ENCODE results near the gene CTNND2.

Gene CTNND2

DNA sequence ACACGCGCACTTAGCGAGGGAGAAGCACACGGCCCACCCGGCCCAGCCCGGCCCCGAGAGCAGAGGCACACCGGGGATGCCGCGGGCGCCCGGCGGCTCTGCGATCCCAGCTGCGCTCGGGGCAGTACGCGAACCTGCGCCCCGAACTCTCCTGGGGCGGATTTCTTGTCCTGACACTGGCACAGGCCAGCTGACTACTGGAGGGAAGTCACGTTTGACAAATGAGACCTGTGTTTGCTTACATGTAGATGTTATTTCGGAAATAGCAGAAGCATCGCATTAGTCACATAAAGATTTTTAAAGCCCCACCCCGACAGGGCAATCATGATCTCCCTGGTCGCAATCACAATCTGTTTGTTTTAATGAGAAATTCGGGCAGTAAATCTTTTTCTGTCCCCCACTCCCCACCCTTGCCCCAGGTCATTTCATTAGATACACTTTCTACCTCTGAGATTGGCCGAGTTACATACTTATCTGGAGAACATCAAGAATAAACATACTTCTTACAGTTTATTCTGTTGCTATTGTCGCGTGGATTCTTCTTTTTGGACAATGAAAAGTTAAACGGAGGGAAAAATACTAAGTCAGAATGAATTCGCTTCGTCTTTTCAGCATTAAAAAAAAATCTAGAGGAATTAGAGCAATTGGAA, 518.9 kb downstream of the CTNND2 start:
- WGBS (ENCODE audit: insufficient coverage, insufficient read length), result no CpG with 5 or more reads among the region's 33 CpGs
- no peak for DNase-seq (ENCODE audit: low read depth, low spot score)
- Histone ChIP-seq H3K4me1 (ENCODE audit: control insufficient read depth, insufficient read depth, low read length) (peaks cover 4% of the 10 kb centered on the region), H3K27me3 (ENCODE audit: control insufficient read depth, insufficient read depth, low read length) (peaks cover 20% of the 10 kb centered on the region), H3K27ac (ENCODE audit: low read length) (no peak overlapping the region), H3K9me3 (ENCODE audit: control insufficient read depth, insufficient read depth, low read length) (no peaks in the 10 kb centered on the region), H3K36me3 (ENCODE audit: control insufficient read depth, insufficient read depth, low read length) (no peaks in the 10 kb centered on the region; the same call in 1 of the 2 replicates), H3K4me3 (ENCODE audit: low read length) (peak overlapping the region; percentile 47; the same call in 1 of the 2 replicates)

DNA sequence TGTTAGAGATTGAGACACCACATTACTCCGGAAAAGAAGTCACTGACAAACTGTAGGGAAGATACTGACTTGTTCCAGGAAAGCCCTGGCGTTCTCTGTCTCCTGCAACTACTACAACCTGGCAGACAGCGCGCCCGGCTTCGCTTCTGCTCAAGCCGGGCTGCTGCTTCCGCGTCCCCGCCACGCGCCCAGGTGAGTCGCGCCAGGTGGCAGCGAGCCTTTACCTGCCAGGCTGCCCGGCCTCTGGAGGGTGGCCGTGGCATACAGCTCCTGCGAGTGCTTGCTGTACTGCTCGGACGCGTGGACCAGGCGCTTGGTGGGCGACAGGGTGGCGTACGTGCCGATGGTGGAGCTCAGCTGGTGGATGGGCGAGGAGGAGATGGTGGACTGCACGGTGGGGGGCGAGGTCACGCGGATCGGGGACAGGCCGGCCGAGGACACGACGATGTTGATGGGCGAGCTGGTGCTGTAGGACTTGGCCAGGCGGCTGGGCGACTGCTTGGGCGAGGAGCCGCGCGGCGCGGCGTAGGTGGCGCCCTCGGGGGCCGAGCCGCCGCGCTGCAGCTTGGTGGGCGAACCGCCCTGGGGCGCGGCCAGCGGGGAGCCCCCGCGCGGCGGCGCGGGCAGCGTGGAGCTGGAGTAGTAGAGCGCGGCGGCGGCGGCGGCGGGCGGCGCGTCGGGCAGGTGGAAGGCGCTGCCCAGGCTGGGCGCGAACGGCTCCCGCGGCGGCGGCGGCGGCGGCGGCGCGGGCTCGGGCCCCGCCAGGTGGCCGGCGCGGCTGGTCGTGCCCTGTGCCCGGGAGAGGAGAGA, 519.6 kb downstream of the CTNND2 start:
- H3K27ac ChIP-seq (ENCODE audit: low read length), result no peak overlapping the region
- no peaks in the 10 kb centered on the region; the same call in 1 of the 2 replicates for H3K36me3 ChIP-seq (ENCODE audit: control insufficient read depth, insufficient read depth, low read length)
- no CpG with 5 or more reads among the region's 96 CpGs for WGBS (ENCODE audit: insufficient coverage, insufficient read length)
- no peaks in the 10 kb centered on the region for H3K9me3 ChIP-seq (ENCODE audit: control insufficient read depth, insufficient read depth, low read length)
- peak overlapping the region; percentile 47; the same call in 1 of the 2 replicates for H3K4me3 ChIP-seq (ENCODE audit: low read length)
- DNase-seq (ENCODE audit: low read depth, low spot score), result no peak
- peaks cover 20% of the 10 kb centered on the region for H3K27me3 ChIP-seq (ENCODE audit: control insufficient read depth, insufficient read depth, low read length)
- peaks cover 4% of the 10 kb centered on the region for H3K4me1 ChIP-seq (ENCODE audit: control insufficient read depth, insufficient read depth, low read length)

- no peak overlapping the region for H3K4me3 ChIP-seq (ENCODE audit: low read length)
- DNase-seq (ENCODE audit: low read depth, low spot score), result no peak
- H3K36me3 ChIP-seq (ENCODE audit: control insufficient read depth, insufficient read depth, low read length), result no peaks in the 10 kb centered on the region; the same call in 1 of the 2 replicates
- H3K4me1 ChIP-seq (ENCODE audit: control insufficient read depth, insufficient read depth, low read length), result peaks cover 4% of the 10 kb centered on the region
- no CpG with 5 or more reads among the region's 7 CpGs for WGBS (ENCODE audit: insufficient coverage, insufficient read length)
- peaks cover 20% of the 10 kb centered on the region for H3K27me3 ChIP-seq (ENCODE audit: control insufficient read depth, insufficient read depth, low read length)
- H3K9me3 ChIP-seq (ENCODE audit: control insufficient read depth, insufficient read depth, low read length), result no peaks in the 10 kb centered on the region
- H3K27ac ChIP-seq (ENCODE audit: low read length), result no peak overlapping the region
Measured at GRCh38 chr5:11383506-11384095, 520.6 kb downstream of the CTNND2 start.

DNA sequence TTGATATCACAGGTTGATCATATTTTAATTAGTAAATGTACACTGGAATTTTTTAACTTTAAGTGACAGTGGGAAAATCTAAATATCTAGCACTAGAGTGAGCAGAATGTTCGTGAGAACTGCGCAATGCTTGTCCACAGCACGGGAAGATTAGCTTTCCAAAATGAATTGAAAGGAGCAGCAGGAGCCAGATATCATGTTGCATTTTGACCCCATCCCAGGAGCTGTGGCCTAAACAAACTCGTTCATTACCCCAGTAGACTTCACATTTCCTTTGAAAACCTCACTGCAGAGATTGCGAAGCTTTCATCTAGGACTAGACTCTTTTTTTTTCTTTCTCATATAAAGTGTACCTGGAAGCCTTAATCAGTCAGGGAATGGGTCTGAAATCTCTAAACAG, 525.8 kb downstream of the CTNND2 start:
- Histone ChIP-seq H3K27ac (ENCODE audit: low read length) (no peak overlapping the region), H3K4me3 (ENCODE audit: low read length) (no peak overlapping the region), H3K9me3 (ENCODE audit: control insufficient read depth, insufficient read depth, low read length) (no peaks in the 10 kb centered on the region), H3K4me1 (ENCODE audit: control insufficient read depth, insufficient read depth, low read length) (peaks cover 3% of the 10 kb centered on the region), H3K36me3 (ENCODE audit: control insufficient read depth, insufficient read depth, low read length) (no peaks in the 10 kb centered on the region), H3K27me3 (ENCODE audit: control insufficient read depth, insufficient read depth, low read length) (peaks cover 4% of the 10 kb centered on the region; the same call in 1 of the 2 replicates)
- WGBS (ENCODE audit: insufficient coverage, insufficient read length), result no CpG with 5 or more reads among the region's 5 CpGs
- DNase-seq (ENCODE audit: low read depth, low spot score), result no peak

DNA sequence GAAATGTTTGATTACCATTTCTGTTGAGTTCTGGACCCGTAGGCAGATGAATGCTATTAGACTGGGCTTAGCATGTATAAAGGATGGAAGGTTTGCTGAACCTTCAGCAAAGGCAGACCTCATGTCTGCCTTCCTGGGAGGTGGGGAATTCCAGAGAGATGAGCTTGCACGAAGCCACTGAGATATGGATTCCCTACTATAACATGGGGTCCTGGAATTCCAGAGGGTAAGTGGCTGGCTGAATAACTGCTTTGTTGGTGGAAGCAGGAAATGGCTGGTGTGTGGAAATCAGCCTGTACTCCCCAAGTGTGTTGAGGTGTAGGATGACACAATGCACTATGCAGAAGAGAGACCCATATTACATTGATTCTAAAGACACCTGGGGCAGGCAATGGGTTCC, 526.4 kb downstream of the CTNND2 start:
- no peak overlapping the region for H3K27ac ChIP-seq (ENCODE audit: low read length)
- WGBS (ENCODE audit: insufficient coverage, insufficient read length), result no CpG with 5 or more reads among the region's 2 CpGs
- H3K9me3 ChIP-seq (ENCODE audit: control insufficient read depth, insufficient read depth, low read length), result no peaks in the 10 kb centered on the region
- peaks cover 3% of the 10 kb centered on the region for H3K4me1 ChIP-seq (ENCODE audit: control insufficient read depth, insufficient read depth, low read length)
- no peaks in the 10 kb centered on the region; the same call in 1 of the 2 replicates for H3K27me3 ChIP-seq (ENCODE audit: control insufficient read depth, insufficient read depth, low read length)
- H3K36me3 ChIP-seq (ENCODE audit: control insufficient read depth, insufficient read depth, low read length), result no peaks in the 10 kb centered on the region
- no peak for DNase-seq (ENCODE audit: low read depth, low spot score)
- no peak overlapping the region for H3K4me3 ChIP-seq (ENCODE audit: low read length)

DNA sequence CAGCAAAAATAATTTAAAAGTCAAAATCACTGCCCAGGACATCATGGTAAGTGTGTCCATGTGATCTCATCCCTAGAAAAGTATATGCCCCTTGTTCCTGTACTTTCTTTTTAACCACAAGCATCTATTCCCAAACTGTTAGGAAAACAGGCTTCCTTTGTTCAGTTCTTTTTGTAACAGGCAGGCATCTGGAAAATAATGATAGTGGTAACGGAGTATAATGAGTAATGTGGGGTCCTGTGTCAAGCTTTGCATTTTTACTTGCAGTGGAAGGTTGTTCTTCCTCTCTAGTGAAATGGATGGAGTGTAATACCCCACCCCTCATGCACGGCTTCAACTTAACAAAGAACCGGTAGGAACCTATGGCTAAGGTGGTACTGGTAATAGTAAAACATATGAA, 532.1 kb downstream of the CTNND2 start:
- Histone ChIP-seq H3K27me3 (ENCODE audit: control insufficient read depth, insufficient read depth, low read length) (no peaks in the 10 kb centered on the region), H3K4me3 (ENCODE audit: low read length) (no peak overlapping the region), H3K9me3 (ENCODE audit: control insufficient read depth, insufficient read depth, low read length) (no peaks in the 10 kb centered on the region), H3K4me1 (ENCODE audit: control insufficient read depth, insufficient read depth, low read length) (peaks cover 2% of the 10 kb centered on the region; the same call in 1 of the 2 replicates), H3K27ac (ENCODE audit: low read length) (no peak overlapping the region), H3K36me3 (ENCODE audit: control insufficient read depth, insufficient read depth, low read length) (no peaks in the 10 kb centered on the region)
- WGBS (ENCODE audit: insufficient coverage, insufficient read length), result no CpG with 5 or more reads among the region's 3 CpGs
- DNase-seq (ENCODE audit: low read depth, low spot score), result no peak

DNA sequence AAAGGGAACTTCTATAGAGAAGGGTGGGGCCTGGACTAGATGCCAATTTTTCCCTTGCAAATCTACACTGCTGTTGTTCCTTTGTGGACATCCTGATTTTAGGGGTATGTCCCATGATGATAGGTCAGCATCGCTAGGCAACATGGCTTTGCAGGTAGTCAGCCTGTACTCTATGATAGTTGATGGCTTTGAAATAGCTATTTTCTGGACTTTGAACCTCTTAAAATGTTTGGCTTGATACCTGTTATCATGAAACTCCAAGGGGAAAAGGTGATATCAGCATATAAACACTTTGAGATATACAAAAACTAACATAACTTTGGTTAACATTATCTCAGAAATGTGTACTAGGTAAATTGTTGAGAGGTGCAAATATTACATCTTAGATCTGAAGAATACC, 533.2 kb downstream of the CTNND2 start:
- no peaks in the 10 kb centered on the region for H3K36me3 ChIP-seq (ENCODE audit: control insufficient read depth, insufficient read depth, low read length)
- no peak overlapping the region for H3K4me3 ChIP-seq (ENCODE audit: low read length)
- peaks cover 2% of the 10 kb centered on the region; the same call in 1 of the 2 replicates for H3K4me1 ChIP-seq (ENCODE audit: control insufficient read depth, insufficient read depth, low read length)
- no CpG with 5 or more reads among the region's 1 CpG for WGBS (ENCODE audit: insufficient coverage, insufficient read length)
- no peak for DNase-seq (ENCODE audit: low read depth, low spot score)
- no peak overlapping the region for H3K27ac ChIP-seq (ENCODE audit: low read length)
- no peaks in the 10 kb centered on the region for H3K27me3 ChIP-seq (ENCODE audit: control insufficient read depth, insufficient read depth, low read length)
- no peaks in the 10 kb centered on the region for H3K9me3 ChIP-seq (ENCODE audit: control insufficient read depth, insufficient read depth, low read length)

DNA sequence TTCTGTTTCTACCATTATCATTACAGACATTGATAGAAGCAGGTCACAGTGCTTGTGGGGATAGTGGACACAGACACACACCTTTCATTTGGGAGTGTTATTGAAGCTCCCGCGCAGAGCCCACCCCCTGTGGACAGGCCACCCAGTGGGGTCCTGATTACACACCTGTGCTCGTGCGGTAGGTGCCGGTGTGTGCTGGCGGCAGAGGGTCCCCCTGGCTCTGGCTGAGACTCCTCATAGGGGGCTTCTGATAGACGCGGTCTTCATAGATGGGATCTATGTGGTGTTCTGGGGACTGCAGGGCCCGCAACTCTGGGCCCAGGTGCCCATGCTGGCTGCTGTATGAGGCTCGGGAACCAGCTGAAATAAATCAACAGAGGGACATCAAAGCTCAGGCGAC, 539.7 kb downstream of the CTNND2 start:
- H3K27ac ChIP-seq (ENCODE audit: low read length), result no peak overlapping the region
- H3K36me3 ChIP-seq (ENCODE audit: control insufficient read depth, insufficient read depth, low read length), result no peaks in the 10 kb centered on the region
- no peak overlapping the region for H3K4me3 ChIP-seq (ENCODE audit: low read length)
- H3K27me3 ChIP-seq (ENCODE audit: control insufficient read depth, insufficient read depth, low read length), result peaks cover 1% of the 10 kb centered on the region; the same call in 1 of the 2 replicates
- no peaks in the 10 kb centered on the region for H3K9me3 ChIP-seq (ENCODE audit: control insufficient read depth, insufficient read depth, low read length)
- no peaks in the 10 kb centered on the region for H3K4me1 ChIP-seq (ENCODE audit: control insufficient read depth, insufficient read depth, low read length)
- no peak for DNase-seq (ENCODE audit: low read depth, low spot score)
- no CpG with 5 or more reads among the region's 11 CpGs for WGBS (ENCODE audit: insufficient coverage, insufficient read length)

DNA sequence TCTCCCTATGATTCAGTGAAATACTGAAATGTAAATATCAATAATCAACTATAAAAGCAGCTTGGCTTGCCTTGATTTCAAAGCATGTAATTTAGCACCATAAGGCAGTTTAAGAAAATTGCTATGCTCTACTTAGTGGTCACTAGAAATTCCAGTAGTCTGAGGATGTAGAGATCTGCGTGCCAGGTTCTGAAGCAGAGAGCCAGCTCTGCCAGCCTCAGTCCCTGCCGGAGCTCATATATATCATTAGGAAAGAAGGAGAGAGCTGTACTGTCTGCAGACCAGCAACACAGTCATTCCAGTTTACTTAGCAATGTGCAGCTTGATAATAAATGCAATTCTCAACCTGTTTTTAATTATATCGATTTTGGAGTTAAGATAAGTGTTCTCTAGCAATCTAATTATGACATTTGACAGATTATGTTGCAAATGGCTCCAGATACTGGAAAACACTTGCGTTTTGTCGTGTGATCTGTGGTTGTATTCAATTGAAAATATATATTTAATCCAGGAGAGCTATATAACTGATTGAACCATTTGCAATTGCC, 540.5 kb downstream of the CTNND2 start:
- no peaks in the 10 kb centered on the region for H3K4me1 ChIP-seq (ENCODE audit: control insufficient read depth, insufficient read depth, low read length)
- no peak for DNase-seq (ENCODE audit: low read depth, low spot score)
- WGBS (ENCODE audit: insufficient coverage, insufficient read length), result no CpG with 5 or more reads among the region's 5 CpGs
- H3K36me3 ChIP-seq (ENCODE audit: control insufficient read depth, insufficient read depth, low read length), result no peaks in the 10 kb centered on the region
- H3K27me3 ChIP-seq (ENCODE audit: control insufficient read depth, insufficient read depth, low read length), result peaks cover 1% of the 10 kb centered on the region; the same call in 1 of the 2 replicates
- no peak overlapping the region for H3K4me3 ChIP-seq (ENCODE audit: low read length)
- no peaks in the 10 kb centered on the region for H3K9me3 ChIP-seq (ENCODE audit: control insufficient read depth, insufficient read depth, low read length)
- H3K27ac ChIP-seq (ENCODE audit: low read length), result no peak overlapping the region

DNA sequence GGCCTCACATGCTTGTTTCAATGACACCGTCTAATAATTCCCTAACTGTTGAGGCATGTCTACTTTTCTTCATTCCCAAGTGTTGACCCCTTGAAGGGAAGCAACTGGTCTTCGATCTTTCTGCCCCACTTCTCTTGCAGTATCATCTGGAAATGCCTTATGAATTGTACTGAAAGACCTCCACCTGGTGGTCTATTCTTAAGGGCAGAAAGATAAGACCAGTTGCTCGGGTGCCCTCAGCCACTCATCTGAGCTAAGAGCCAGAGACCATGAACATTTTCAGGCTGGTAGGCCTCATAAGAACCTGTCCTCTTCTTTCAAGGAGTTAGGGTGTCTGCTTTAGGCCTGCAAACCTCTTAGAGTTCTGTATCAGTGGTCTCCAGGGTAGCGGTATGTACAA, 542.5 kb downstream of the CTNND2 start:
- no peak for DNase-seq (ENCODE audit: low read depth, low spot score)
- no peaks in the 10 kb centered on the region for H3K9me3 ChIP-seq (ENCODE audit: control insufficient read depth, insufficient read depth, low read length)
- H3K4me3 ChIP-seq (ENCODE audit: low read length), result no peak overlapping the region
- peaks cover 1% of the 10 kb centered on the region; the same call in 1 of the 2 replicates for H3K27me3 ChIP-seq (ENCODE audit: control insufficient read depth, insufficient read depth, low read length)
- WGBS (ENCODE audit: insufficient coverage, insufficient read length), result no CpG with 5 or more reads among the region's 4 CpGs
- no peaks in the 10 kb centered on the region for H3K4me1 ChIP-seq (ENCODE audit: control insufficient read depth, insufficient read depth, low read length)
- H3K36me3 ChIP-seq (ENCODE audit: control insufficient read depth, insufficient read depth, low read length), result no peaks in the 10 kb centered on the region
- H3K27ac ChIP-seq (ENCODE audit: low read length), result no peak overlapping the region
